ENCODE measurements around the gene BTNL9.

DNA sequence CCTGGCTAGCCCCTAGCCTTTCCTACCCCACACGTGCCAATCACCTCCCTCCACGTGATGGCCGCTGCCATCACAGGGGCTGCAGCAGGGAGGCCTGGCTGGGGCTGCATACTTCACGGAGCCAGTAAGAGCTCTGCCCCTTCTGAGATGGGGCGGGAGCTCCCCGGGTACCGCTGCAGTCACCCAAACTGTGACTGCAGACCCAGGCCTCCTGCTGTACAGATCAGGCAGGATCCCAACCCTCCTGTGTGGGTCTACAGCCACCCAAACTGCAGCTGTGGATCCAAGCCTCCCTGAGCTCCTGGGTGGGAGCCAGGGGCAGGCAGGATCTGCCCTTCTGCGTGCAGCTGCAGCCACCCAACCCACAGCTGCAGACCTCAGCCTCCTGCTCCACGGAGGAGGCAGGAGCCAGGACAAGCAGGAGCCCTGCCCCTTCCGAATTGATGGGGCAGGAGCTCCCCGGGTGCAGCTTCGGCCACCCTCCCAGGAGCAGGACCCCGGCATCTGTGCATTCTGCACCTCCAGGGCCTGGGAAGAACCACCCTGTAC, 3.2 kb upstream of the BTNL9 start:
- no peak for TF ChIP-seq POLR2A (IDR thresholded peaks at IDR 0.05)
- TF ChIP-seq, protein P1, sequence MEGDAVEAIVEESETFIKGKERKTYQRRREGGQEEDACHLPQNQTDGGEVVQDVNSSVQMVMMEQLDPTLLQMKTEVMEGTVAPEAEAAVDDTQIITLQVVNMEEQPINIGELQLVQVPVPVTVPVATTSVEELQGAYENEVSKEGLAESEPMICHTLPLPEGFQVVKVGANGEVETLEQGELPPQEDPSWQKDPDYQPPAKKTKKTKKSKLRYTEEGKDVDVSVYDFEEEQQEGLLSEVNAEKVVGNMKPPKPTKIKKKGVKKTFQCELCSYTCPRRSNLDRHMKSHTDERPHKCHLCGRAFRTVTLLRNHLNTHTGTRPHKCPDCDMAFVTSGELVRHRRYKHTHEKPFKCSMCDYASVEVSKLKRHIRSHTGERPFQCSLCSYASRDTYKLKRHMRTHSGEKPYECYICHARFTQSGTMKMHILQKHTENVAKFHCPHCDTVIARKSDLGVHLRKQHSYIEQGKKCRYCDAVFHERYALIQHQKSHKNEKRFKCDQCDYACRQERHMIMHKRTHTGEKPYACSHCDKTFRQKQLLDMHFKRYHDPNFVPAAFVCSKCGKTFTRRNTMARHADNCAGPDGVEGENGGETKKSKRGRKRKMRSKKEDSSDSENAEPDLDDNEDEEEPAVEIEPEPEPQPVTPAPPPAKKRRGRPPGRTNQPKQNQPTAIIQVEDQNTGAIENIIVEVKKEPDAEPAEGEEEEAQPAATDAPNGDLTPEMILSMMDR (IDR thresholded peaks at IDR 0.05) = no peak
